ENCODE measurements around the gene KISS1R.

The KISS1R gene

GRCh38 chr19:934197-934840 lies 17.2 kb downstream of the KISS1R start:
- Histone ChIP-seq H3K9me2 (replicated peaks; ENCODE audit: insufficient read depth, low read length) (no peaks in the 10 kb centered on the region), H4K20me1 (ENCODE audit: insufficient read depth, low read length) (no peaks in the 10 kb centered on the region), H3K79me2 (ENCODE audit: low read length) (peaks cover 44% of the 10 kb centered on the region), H3K9me3 (replicated peaks; ENCODE audit: insufficient read depth, low read length) (no peaks in the 10 kb centered on the region), H3K27me3 (replicated peaks; ENCODE audit: insufficient read depth, low read length) (no peaks in the 10 kb centered on the region), H3K4me2 (ENCODE audit: low read depth, low read length) (no peak overlapping the region), H3K9ac (ENCODE audit: low read length) (no peak overlapping the region), H3K4me1 (ENCODE audit: low read length) (no peaks in the 10 kb centered on the region), H2AFZ (ENCODE audit: low read length) (no peak overlapping the region), H3F3A (ENCODE audit: insufficient read depth, low read length) (no peaks in the 10 kb centered on the region), H3K4me3 (ENCODE audit: low read length) (no peak overlapping the region), H3K36me3 (replicated peaks; ENCODE audit: insufficient read depth, low read length) (no peaks in the 10 kb centered on the region), H3K27ac (ENCODE audit: low read length) (no peak overlapping the region)
- no peak for DNase-seq
- TF ChIP-seq EZH2 (optimal IDR thresholded peaks at IDR 0.05; ENCODE audit: low read depth, low read length) (no peak), CTCF (IDR thresholded peaks at IDR 0.05; ENCODE audit: low read length) (no peak), EZH2phosphoT487 (IDR thresholded peaks at IDR 0.05; ENCODE audit: low read length) (no peak)

GRCh38 chr19:934865-935479 lies 17.8 kb downstream of the KISS1R start:
- H3F3A ChIP-seq (ENCODE audit: insufficient read depth, low read length) = no peaks in the 10 kb centered on the region
- DNase-seq = no peak
- no peak overlapping the region for H3K4me2 ChIP-seq (ENCODE audit: low read depth, low read length)
- peaks cover 50% of the 10 kb centered on the region for H3K79me2 ChIP-seq (ENCODE audit: low read length)
- no peaks in the 10 kb centered on the region for H3K27me3 ChIP-seq (replicated peaks; ENCODE audit: insufficient read depth, low read length)
- no peaks in the 10 kb centered on the region for H3K9me3 ChIP-seq (replicated peaks; ENCODE audit: insufficient read depth, low read length)
- H3K27ac ChIP-seq (ENCODE audit: low read length) = no peak overlapping the region
- no peaks in the 10 kb centered on the region for H3K4me1 ChIP-seq (ENCODE audit: low read length)
- no peaks in the 10 kb centered on the region for H3K9me2 ChIP-seq (replicated peaks; ENCODE audit: insufficient read depth, low read length)
- no peaks in the 10 kb centered on the region for H4K20me1 ChIP-seq (ENCODE audit: insufficient read depth, low read length)
- H3K9ac ChIP-seq (ENCODE audit: low read length) = no peak overlapping the region
- H3K36me3 ChIP-seq (replicated peaks; ENCODE audit: insufficient read depth, low read length) = no peaks in the 10 kb centered on the region
- no peak overlapping the region for H2AFZ ChIP-seq (ENCODE audit: low read length)
- no peak overlapping the region for H3K4me3 ChIP-seq (ENCODE audit: low read length)
- no peak for TF ChIP-seq EZH2 (optimal IDR thresholded peaks at IDR 0.05; ENCODE audit: low read depth, low read length)
- TF ChIP-seq EZH2phosphoT487 (IDR thresholded peaks at IDR 0.05; ENCODE audit: low read length) = no peak
- no peak for TF ChIP-seq CTCF (IDR thresholded peaks at IDR 0.05; ENCODE audit: low read length)

GRCh38 chr19:936175-936546 lies 19.0 kb downstream of the KISS1R start:
- peaks cover 52% of the 10 kb centered on the region for H3K79me2 ChIP-seq (ENCODE audit: low read length)
- no peak for TF ChIP-seq EZH2phosphoT487 (IDR thresholded peaks at IDR 0.05; ENCODE audit: low read length)
- no peak overlapping the region for H3K9ac ChIP-seq (ENCODE audit: low read length)
- no peak overlapping the region for H3K27ac ChIP-seq (ENCODE audit: low read length)
- no peaks in the 10 kb centered on the region for H3F3A ChIP-seq (ENCODE audit: insufficient read depth, low read length)
- no peak overlapping the region for H2AFZ ChIP-seq (ENCODE audit: low read length)
- H3K4me2 ChIP-seq (ENCODE audit: low read depth, low read length) = no peak overlapping the region
- H3K4me1 ChIP-seq (ENCODE audit: low read length) = no peaks in the 10 kb centered on the region
- DNase-seq = no peak
- no peak overlapping the region for H3K4me3 ChIP-seq (ENCODE audit: low read length)
- H3K9me3 ChIP-seq (replicated peaks; ENCODE audit: insufficient read depth, low read length) = no peaks in the 10 kb centered on the region
- no peaks in the 10 kb centered on the region for H3K36me3 ChIP-seq (replicated peaks; ENCODE audit: insufficient read depth, low read length)
- no peaks in the 10 kb centered on the region for H4K20me1 ChIP-seq (ENCODE audit: insufficient read depth, low read length)
- H3K27me3 ChIP-seq (replicated peaks; ENCODE audit: insufficient read depth, low read length) = no peaks in the 10 kb centered on the region
- H3K9me2 ChIP-seq (replicated peaks; ENCODE audit: insufficient read depth, low read length) = no peaks in the 10 kb centered on the region

GRCh38 chr19:937259-937694 lies 20.1 kb downstream of the KISS1R start:
- no peaks in the 10 kb centered on the region for H4K20me1 ChIP-seq (ENCODE audit: insufficient read depth, low read length)
- H2AFZ ChIP-seq (ENCODE audit: low read length) = no peak overlapping the region
- H3K4me3 ChIP-seq (ENCODE audit: low read length) = no peak overlapping the region
- no peaks in the 10 kb centered on the region for H3K36me3 ChIP-seq (replicated peaks; ENCODE audit: insufficient read depth, low read length)
- no peaks in the 10 kb centered on the region for H3K27me3 ChIP-seq (replicated peaks; ENCODE audit: insufficient read depth, low read length)
- no peaks in the 10 kb centered on the region for H3K9me3 ChIP-seq (replicated peaks; ENCODE audit: insufficient read depth, low read length)
- H3K4me2 ChIP-seq (ENCODE audit: low read depth, low read length) = no peak overlapping the region
- DNase-seq = no peak
- no peaks in the 10 kb centered on the region for H3F3A ChIP-seq (ENCODE audit: insufficient read depth, low read length)
- no peak overlapping the region for H3K9ac ChIP-seq (ENCODE audit: low read length)
- no peaks in the 10 kb centered on the region for H3K4me1 ChIP-seq (ENCODE audit: low read length)
- H3K9me2 ChIP-seq (replicated peaks; ENCODE audit: insufficient read depth, low read length) = no peaks in the 10 kb centered on the region
- peaks cover 60% of the 10 kb centered on the region for H3K79me2 ChIP-seq (ENCODE audit: low read length)
- H3K27ac ChIP-seq (ENCODE audit: low read length) = no peak overlapping the region
- TF ChIP-seq EZH2 (optimal IDR thresholded peaks at IDR 0.05; ENCODE audit: low read depth, low read length) (no peak), CTCF (IDR thresholded peaks at IDR 0.05; ENCODE audit: low read length) (no peak)
